ENCODE results near the gene DHRS2.

DHRS2 gene

DNA sequence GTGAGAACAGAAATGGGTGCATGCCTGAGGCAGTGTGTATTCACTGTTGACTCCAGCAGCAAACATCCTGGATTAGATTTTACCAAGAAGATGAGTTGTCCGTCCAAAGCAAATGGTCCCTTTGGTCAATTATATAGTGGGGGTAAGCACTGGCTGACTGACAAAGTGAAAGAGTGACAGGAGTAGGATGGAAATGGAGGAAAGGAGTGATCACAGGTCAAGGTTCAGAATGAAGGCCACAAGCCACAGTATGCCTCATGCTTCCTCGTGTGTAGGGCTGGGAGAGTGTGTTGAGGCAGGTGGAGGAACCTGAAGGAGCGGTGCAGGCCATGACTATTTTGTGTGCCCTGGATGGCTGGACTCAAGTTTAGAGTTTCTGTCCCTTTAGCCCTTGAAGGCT, 14.3 kb downstream of the DHRS2 start:
- DNase-seq (ENCODE audit: low read depth): no peak
- TF ChIP-seq, protein P1, sequence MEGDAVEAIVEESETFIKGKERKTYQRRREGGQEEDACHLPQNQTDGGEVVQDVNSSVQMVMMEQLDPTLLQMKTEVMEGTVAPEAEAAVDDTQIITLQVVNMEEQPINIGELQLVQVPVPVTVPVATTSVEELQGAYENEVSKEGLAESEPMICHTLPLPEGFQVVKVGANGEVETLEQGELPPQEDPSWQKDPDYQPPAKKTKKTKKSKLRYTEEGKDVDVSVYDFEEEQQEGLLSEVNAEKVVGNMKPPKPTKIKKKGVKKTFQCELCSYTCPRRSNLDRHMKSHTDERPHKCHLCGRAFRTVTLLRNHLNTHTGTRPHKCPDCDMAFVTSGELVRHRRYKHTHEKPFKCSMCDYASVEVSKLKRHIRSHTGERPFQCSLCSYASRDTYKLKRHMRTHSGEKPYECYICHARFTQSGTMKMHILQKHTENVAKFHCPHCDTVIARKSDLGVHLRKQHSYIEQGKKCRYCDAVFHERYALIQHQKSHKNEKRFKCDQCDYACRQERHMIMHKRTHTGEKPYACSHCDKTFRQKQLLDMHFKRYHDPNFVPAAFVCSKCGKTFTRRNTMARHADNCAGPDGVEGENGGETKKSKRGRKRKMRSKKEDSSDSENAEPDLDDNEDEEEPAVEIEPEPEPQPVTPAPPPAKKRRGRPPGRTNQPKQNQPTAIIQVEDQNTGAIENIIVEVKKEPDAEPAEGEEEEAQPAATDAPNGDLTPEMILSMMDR (conservative IDR thresholded peaks at IDR 0.05; ENCODE audit: low read depth, low read length): no peak
- H3K4me3 ChIP-seq (ENCODE audit: low read depth, low read length): no peak overlapping the region

DNA sequence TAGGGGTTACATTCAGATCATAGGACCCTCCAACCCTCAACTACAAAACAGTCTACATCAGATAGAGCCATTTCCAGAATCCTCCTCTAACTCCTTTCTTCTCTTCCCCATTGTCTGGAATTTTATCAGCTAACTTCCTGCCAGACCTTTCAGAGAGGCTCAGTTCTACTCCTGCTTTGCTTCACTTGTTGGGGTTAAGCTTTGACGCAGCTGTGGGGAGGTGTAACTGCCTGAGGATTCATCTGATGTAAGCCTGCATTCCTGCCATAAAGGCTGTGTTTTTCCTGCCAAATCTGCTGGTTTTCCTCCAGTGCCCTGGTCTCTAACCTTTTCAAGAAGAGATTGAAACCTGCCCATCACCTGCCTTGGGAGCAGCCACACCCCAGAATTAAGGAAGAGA, 16.9 kb downstream of the DHRS2 start:
- no peak overlapping the region for H3K4me3 ChIP-seq (ENCODE audit: low read depth, low read length)
- TF ChIP-seq, protein P1 (conservative IDR thresholded peaks at IDR 0.05; ENCODE audit: low read depth, low read length): no peak
- DNase-seq (ENCODE audit: low read depth): no peak

DNA sequence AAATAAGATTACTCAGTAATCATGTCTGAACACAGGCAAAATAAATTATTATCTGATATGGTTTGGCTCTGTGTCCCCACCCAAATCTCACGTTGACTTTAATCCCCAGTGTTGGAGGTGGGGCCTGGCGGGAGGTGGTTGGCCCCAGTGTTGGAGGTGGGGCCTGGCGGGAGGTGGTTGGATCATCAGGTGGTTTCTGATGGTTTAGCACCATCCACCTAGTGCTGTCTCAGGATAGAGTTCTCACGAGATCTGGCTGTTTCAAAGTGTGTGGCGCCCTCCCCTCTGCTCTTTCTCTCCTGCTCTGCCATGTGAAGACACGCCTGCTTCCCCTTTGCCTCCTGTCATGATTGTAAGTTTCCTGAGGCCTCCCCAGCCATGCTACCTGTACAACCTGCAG, 18.1 kb downstream of the DHRS2 start:
- DNase-seq (ENCODE audit: low read depth): no peak
- TF ChIP-seq, protein P1 (conservative IDR thresholded peaks at IDR 0.05; ENCODE audit: low read depth, low read length): no peak

DNA sequence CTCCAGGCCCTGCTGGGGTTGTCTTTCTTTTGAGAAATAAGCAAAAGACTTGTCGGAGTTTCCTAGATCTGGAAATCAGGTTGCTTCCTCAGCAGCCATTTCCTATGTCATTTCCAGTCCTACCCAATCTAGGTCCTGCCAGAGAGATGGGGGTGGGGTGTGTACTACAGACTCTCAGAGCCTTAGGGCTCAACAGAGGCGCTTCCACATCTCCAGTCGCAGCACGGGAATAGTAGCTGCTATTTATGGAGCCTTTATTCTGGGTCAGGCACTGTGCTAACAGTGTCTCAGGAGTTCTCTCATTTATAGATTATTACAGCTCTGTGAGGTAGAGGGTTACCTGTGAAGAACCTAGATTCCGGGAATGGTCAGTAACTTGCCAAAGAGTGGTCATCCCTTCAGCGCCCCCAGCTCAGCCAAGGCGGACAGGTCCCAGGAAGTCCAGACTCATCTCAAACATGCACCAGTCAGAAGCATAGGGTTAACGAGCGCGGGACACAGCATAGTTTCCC, 21.9 kb downstream of the DHRS2 start:
- no peak overlapping the region for H3K4me3 ChIP-seq (ENCODE audit: low read depth, low read length)
- TF ChIP-seq, protein P1 (conservative IDR thresholded peaks at IDR 0.05; ENCODE audit: low read depth, low read length): no peak
- DNase-seq (ENCODE audit: low read depth): no peak

More for the DNA sequence above, 18.1 kb downstream of the DHRS2 start:
- no peak overlapping the region for H3K4me3 ChIP-seq (ENCODE audit: low read depth, low read length)

DNA sequence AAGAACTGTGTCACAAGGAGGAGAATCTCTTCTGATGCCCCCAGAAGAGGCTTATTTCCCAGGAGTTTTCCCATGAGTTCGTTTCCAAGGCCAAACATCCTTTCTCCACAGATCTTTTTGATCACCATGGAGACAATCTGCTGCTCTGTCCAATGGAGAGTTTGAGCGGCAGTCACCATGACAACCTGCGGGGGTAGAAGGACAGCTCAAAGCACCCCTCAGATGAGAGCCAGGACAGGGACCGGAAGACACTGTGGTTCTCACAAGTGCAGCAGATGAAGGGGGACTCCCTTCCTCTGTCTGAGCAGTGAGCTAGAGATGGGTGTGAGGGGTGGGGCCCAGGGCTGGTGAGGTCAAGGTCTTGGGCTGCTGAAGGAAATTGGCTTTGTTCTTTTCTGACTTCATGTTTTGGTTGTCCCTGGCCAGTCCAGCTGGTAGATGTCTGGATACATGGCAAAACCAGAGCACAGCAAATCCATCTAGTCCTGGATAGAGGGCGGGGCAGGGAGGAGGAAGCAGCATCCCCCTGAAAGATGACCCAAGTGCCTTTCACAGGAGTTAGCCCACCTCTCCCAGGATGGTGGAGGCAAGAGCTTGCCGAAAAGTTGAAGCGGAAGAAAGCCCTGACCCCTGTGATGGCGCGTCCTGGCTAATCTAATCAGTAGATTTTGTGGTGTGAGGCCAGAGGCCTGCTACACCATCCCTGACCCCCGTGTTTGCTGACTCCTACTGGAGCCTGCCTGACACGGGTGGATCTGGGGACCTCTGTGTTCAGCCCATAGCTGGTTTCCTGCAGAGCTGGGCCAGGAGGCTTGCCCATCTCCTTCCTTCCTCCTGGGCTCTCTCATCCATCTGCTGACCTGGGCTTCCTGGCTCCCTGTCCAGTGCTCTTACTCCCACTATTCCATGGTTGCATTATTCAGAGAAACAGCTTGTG, 24.4 kb downstream of the DHRS2 start:
- DNase-seq (ENCODE audit: low read depth): no peak
- no peak overlapping the region for H3K4me3 ChIP-seq (ENCODE audit: low read depth, low read length)
- TF ChIP-seq, protein P1 (conservative IDR thresholded peaks at IDR 0.05; ENCODE audit: low read depth, low read length): no peak

DNA sequence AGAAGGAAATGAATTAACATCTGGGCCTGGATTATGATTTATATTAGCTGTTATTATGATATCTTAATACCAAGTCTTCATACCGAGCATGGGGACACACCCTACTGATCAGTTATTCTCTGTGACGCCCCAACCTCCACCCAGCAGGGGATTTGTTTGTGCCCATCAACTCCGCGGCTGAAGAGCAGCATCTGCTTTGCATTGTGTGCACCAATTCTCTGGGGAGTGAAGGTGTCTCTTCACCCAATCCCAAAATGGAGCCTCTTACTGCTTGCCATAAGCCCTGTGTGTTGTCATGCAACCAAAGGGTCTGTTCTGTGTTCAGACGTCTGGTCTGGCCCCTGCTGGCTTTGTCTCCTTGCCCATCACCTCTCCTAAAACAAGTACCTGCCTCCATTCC, 25.4 kb downstream of the DHRS2 start:
- DNase-seq (ENCODE audit: low read depth): no peak
- H3K4me3 ChIP-seq (ENCODE audit: low read depth, low read length): no peak overlapping the region
- TF ChIP-seq, protein P1 (conservative IDR thresholded peaks at IDR 0.05; ENCODE audit: low read depth, low read length): no peak
